Stimulated activated CD8-positive, alpha-beta memory T cell treated with anti-CD3 and anti-CD28 coated beads, Interleukin-15, amount 100 ng/mL, for 1 hour (primary cell): Measurements from ENCODE around the gene GLT6D1.
"Not testable (repeated sequence)": the region's sequence is repeated elsewhere in the genome, so short reads cannot be mapped to it uniquely, and the experiment has no call there.

Source experiments
- DNase-seq: peaks from one replicate; pipeline ENCODE4 v3.0.0-alpha.2; 2020; ENCODE audit warnings: low read depth

The GLT6D1 gene

GRCh38 chr9:135664801-135665794, 25.8 kb upstream of the GLT6D1 start:
- DNase-seq = no peak

GRCh38 chr9:135664266-135664665, 24.9 kb upstream of the GLT6D1 start:
- DNase-seq = no peak

- DNase-seq = no peak
Measured at GRCh38 chr9:135663857-135664256, 24.5 kb upstream of the GLT6D1 start.

- no peak for DNase-seq
Measured at GRCh38 chr9:135663451-135663770, 24.1 kb upstream of the GLT6D1 start.

GRCh38 chr9:135662758-135663450, 23.6 kb upstream of the GLT6D1 start, which contains the start of gene LCN9:
TSS of gene LCN9 (plus strand) at chr9:135663309. CDS start at chr9:135663322, 13 bp downstream.
- no peak for DNase-seq

DNA sequence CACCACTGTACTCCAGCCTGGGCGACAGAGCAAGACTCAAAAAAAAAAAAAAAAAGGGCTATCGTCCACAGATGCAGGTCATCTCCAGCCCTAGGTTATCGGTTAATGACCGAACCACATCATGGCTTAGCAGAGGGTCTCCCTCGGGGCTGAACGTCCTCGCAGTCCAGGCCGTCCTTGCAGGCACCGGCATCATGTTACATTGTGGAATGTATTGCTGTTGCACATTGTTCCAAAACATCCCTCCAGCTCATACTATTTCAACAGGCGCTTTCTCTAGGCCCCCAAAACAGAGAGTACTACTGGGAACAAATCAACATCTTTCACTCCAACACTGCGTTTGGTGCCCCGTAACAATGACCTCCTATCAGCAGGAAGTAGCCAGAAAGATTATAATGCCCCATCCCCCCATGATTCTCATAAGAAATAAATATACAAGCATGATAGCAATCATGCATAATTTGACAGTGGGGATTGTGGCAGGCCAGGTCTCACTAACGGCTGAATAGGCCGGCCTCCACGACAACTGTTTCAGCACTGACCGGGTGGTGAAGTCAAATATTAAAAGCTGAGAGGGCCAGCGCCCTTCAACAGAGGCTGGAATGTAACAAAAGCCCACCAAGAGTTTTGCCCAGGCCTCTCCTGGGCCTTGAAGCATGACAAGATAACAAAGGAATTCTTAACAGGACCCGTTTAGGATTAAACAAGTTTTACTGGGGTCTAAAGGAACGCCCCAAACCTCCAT, 22.6 kb upstream of the GLT6D1 start:
- no peak for DNase-seq

DNA sequence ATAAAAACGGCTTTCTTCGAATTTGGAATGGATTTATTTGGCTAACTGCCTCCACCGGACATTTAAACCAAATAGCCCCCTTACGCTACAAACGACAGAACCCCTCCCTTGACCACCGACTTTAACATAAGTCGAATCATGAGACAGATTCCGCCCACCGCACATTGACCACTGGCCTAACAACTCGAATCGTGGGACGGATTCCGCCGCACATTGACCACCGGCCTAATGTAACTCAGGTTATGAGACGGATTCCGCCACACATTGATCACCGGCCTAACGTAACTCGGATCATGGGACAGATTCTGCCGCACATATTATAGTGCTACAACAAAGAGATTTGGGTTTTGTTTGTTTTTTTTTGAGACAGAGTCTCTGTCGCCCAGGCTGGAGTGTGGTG, 21.1 kb upstream of the GLT6D1 start:
- DNase-seq = no peak

GRCh38 chr9:135659252-135659651, 19.9 kb upstream of the GLT6D1 start:
- no peak for DNase-seq

GRCh38 chr9:135657416-135657815, 18.1 kb upstream of the GLT6D1 start:
- no peak for DNase-seq

DNA sequence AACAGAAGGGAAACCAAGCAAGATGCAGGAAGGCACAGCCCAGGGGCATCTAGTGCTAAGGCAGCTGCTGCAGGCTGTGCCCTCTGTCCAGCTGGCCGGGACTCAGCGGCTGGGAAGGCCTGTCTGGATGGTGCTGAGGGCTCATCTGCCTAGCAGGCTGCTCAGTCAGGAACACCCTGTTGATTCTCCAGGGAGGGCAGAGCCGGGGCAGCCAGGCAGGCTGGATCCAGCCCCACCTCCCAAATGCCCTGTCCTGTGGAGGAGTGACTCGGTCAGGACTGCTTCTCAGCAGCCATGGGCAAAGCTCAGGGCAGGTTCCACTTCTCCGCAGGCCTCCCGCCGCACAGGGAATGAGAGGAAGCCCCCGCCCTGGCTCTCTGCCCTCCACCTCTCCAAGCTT, 16.0 kb upstream of the GLT6D1 start:
- no peak for DNase-seq

DNA sequence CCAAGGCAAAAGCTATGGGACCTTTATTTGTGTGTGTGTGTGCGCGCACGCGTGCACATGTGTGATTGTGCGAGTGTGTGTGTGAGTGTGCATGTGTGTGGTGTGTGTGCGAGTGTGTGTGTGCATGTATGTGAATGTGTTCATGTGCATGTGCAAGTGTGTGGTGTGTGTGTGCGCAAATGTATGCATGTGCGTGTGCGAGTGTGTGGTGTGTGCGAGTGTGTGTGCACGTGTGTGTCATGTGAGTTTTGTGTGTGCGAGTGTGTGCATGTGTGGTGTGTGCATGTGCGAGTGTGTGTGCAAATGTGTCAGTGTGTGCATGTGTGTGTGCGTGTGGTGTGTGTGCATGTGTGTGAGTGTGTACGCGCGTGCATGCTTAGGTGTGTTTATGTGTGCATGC, 11.1 kb upstream of the GLT6D1 start:
- no peak for DNase-seq

GRCh38 chr9:135649508-135649907, 10.2 kb upstream of the GLT6D1 start:
- no peak for DNase-seq

- no peak for DNase-seq
Measured at GRCh38 chr9:135648494-135649410, 9.4 kb upstream of the GLT6D1 start.

- DNase-seq = no peak
Measured at GRCh38 chr9:135647884-135648283, 8.5 kb upstream of the GLT6D1 start.

DNA sequence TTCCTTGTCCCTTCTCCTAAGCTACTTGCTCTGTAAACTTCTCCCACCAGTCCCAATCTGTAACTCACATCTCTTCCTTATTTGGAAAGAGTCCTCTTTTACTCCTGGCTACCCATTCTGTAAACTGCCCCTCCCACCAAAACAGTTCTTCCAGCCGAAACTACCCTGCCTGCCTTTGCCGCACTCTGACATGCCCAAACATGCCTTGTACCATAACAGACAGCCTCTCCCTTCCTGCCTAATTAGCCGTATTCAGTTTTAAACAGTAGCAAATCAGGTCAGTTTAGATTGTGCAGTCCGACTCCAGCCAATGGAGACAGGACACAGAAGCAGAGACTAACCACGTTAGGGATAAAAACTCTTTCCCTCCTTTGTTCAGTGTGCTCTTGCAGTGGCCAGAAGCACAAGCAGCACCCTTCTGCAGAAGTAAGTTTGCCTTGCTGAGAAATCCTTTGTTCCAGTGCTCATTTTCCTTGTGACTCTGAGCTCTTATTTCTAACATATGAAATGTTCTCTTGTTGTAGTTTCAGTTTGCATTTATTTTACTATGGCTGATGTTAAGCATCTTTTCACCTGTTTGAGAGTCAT, 5.4 kb upstream of the GLT6D1 start:
- DNase-seq = no peak

- no peak for DNase-seq
Measured at GRCh38 chr9:135641745-135642144, 2.4 kb upstream of the GLT6D1 start.

- DNase-seq = no peak
Measured at GRCh38 chr9:135641047-135641446, 1.7 kb upstream of the GLT6D1 start.

DNA sequence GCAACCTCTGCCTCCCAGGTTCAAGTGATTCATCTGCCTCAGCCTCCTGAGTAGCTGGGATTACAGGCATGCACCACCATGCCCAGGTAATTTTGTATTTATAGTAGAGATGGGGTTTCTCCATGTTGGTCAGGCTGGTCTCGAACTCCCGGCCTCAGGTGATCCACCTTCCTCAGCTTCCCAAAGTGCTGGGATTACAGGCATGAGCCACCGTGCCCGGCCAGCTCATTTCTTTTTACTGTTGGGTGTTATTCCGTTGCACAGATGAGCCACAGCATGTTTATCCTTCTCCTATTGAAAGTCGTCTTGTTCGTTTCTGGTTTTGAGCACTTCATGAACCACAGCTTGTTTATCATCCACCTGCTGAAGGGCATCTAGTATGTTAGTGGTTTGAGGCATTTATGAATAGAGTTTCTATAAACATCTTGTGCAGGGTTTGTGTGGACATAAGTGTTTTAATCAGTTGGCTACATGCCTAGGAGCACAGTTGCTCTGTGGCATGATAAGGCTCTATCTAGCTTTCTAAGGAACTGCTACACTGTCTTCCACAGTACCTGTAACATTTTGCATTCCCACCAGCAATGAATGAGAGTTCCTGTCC, 2.3 kb downstream of the GLT6D1 start:
- DNase-seq = not testable (repeated sequence)

DNA sequence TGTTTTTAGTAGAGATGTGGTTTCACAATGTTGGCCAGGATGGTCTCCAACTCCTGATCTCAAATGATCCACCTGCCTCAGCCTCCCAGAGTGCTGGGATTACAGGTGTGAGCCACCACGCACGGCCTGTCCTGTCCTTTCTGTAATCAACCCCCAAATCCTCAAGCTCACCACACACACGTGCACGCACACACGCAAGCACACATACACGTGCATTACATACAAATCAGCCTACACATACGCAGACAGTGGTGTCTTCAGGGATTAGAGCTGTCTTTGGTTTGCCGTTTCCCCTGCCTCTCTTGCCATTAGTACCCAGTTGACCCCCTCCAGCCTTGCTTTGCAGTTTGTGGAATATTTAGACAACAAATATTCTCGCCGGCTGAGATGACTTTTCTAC, 6.5 kb downstream of the GLT6D1 start:
- DNase-seq = no peak

GRCh38 chr9:135624282-135624681, 15.1 kb downstream of the GLT6D1 start:
- DNase-seq = no peak
